GM19438 (cell line): ENCODE data around the gene BOLA3.
A peak's percentile ranks its signal among the peaks of the same experiment; 100 is the strongest.
"Not testable (repeated sequence)": the region's sequence is repeated elsewhere in the genome, so short reads cannot be mapped to it uniquely, and the experiment has no call there.

Experiments
- ATAC-seq: cut with Tn5 transposase; IDR thresholded peaks from one replicate; pipeline ENCODE4 v1.9.1; 2021; ENCODE audit warnings: low read depth; ENCODE audit not compliant: unreplicated experiment

BOLA3 gene

DNA sequence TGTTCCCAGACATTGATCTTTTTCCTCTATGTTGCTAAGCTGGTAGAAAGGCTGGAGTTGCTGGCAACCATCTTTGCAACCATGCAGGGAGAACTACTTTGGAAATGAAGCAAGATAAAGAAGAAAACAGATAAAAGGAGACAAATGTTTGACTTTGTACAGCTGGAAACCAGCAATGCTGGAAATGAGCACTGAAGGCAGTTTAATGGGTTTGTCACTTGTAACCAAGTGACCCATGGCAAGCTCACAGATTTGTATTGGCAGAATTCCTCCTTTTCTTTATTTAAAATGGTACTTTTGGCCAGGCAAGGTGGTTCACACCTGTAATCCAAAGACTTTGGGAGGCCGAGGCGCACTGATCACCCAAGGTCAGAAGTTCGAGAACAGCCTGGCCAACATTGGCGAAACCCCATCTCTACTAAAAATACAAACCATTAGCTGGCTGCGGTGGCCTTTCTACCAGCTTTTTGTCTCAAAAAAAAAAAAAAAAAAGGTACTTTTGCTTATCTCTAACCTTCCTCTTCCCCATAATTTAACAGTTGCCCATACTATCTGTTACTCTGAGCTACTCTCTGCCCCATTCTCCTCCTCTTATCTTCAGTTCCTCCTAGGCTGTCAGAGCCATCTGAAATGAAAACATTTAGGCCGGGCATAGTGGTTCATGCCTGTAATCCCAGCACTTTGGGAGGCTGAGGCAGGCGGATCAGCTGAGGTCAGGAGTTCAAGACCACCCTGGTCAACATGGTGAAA, 2.0 kb upstream of the BOLA3 start:
- no peak for ATAC-seq

DNA sequence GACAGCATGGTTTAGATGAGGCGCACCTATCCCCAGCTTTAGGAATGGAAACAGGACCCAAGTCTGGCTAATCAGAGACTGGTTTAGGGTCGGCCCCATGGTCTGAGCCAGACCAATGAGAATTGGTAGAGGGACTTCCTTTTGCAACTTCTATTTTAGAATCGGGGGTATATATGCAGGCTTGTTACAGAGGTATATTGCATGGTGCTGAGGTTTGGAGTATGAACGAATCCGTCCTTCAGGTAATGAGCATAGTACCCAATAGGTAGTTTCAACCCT, 1.5 kb upstream of the BOLA3 start:
- no peak for ATAC-seq

DNA sequence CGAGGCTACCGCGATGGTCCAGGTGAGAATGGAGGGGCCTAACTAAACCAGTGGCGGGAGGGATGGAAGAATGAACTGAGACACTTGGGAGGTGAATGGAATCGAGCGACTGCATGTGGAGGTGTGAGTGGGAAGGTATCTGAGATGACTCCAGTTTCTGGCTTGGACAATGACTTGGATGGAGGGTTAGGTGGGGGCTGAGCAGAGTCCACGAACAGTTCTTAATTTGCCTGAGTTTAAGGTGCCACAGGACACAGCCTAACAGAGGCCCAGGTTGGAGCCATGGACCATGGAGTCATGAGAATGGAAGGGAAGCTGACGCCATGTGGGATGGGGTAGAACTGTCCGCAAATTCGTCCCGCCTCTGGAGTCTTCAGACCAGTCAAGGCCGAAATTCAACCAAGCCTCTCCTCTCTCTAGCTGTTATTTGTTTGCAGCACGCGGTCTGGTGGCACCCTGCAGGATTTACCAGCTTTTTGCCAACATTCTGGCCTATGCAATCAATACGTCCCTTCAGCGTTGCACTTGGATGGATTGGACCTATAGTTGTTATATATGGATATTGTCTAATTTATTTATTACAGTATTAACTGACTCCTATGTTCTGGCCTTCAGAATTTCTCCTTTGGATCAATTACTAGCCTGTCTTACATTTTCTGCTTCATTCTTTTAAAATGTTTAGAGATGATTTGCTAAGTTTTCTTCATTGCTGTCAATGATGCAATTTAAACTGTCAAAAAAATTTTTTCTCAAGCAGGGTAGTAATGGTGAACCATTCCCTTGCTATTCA, 940 bp upstream of the BOLA3 start:
- ATAC-seq: no peak

DNA sequence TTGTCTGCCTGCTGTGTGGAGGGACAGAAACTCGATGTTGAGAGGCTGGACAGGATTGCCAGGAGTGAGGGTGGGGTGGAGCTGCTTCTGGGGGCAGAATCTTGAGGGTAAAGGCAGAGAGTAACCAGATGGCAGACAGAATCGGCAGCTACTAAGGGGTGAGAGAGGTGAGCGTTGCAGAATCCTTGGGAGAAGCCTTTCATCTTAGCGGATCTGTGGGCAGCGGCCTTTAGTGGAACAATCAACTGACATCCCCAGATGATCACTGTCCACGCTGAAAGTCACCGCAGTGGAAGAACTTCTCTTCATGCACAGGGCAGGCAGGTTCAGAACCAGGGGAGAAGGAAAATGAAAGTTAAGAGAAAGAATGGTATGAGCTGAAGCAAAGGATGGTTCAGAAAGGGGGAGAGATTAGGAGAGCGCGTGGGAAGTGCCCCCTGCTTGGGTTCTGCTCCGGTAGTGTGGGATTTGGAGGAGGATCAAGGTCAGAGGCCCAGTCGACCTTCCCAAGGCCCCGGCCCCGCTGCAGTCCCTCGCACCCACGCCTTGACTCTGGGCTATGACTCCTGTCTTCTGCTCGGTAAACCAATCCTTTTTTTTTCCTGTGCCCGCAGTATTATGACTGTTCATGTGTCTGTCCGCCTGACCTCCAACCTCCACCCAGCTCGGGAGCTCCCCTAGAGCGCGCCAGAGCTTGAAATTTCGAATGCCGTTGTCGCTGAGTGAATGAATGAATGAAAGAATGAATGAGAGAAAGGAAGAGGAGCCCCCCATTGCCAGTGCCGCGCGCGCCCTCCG, 584 bp downstream of the BOLA3 start:
- ATAC-seq: peak; percentile 30

DNA sequence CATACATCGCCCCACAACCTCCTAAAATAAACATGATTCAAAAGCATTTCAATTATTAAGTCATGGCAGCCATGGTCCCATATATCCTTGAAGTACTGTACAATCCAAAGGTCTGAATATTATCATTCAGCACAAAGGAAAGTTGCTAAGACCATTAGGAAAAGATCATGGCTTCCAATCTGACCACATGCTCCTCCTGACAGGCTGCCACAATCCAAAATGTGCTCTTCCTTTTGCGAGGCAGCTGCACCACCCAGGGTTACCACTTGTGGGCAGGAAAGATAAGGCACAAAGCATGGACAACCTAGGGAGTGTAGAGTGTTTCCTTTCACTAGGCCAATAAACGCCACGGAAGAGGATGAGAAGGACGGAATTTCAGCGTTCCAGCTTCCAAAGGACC, 5.4 kb downstream of the BOLA3 start:
- no peak for ATAC-seq

DNA sequence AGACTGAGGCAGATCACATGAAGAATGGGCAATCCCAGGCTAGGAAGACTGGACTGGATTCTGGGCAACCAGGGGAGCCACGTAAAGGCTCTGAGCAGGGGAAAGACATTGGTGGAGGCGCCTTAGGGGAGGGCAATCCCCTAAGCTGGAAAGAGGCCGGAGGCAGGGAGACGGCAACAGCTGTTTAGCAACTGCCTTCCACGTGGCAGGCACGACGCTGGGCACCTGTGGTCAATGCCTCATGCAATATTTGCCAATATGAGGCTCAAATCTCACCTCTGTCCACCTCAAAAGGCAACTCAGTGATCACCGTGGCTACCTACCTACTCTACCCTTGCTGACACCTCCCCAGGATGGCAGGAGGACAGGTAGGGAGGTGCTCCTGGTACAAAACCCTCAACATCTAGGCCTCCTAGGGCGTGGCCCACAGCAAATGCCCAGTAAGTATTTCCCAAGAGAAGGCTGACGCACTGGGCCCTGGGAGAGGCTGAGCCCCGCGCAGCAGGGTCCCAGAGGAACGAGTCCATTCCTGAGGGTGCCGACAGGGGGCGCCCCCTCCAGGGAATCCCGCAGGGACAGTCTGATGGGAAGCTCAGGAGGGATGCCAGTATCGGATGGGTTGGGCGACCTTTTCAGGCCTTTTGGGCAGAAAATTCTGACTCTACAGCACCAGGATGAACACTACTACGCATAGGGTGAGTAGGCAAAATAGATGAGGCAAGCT, 8.9 kb downstream of the BOLA3 start:
- ATAC-seq: no peak

DNA sequence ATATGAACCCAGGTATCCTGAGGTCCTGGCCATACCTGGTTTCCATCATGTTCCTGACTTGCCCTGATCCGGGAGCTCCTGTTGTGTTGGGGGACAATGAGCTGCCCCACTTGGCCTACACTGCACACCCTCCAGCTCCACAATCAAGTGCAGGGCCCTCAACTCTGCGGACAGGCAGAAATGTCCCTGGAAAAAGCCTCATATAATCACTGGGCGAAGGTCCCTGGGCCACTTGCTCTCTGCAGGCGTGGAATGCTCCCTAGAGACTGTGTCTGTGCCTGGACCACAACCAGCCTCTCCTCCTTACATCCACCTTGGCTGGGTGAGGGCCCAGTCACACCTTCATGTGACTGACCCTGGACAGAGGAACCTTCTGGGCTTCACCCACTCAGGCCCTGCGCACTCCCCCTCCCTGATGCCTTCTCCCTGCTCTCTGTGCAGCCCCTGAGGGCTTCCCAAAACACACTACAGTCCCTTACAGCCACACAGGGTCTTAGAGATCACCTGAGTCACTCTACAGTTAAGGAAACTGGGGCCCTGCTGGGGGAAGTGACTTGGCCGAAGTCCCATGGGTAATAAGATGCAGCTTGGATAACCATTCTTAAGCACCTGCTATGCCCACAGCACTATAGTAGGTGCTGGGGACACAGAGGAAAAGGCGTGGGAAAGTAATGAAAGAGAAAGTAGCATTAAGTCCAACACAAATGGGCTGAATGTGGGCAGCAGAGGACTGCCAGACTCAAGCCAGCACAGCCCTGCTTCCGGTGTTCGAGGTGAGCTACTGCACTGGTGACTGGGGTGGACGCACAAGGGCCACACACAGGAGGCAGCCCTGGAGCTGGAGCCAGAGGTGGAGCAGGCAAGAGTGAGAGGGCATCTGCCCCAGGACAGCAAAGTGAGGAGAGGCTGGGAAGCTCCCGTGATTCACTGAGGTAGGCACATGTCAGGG, 9.8 kb downstream of the BOLA3 start:
- ATAC-seq: no peak

DNA sequence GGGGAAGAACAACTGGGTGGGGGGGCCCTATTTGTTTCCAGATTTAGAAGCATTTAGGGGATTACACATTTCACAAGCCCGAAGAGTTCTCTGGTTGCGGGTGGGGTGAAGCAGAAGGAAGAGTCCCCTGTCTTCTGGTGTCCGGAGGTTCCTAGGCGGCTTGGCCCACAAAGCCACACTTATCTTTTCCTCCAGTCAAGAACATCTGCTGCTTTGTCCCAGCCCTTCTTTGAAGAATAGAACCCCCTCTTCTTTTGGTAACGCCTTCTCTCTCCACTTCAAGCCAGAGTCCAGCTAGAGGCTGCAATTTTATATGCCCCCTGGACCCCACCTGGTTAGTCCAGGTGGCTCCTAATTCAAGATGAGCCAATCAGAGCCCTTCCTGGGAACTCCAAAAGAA, 15.8 kb downstream of the BOLA3 start:
- ATAC-seq: no peak

DNA sequence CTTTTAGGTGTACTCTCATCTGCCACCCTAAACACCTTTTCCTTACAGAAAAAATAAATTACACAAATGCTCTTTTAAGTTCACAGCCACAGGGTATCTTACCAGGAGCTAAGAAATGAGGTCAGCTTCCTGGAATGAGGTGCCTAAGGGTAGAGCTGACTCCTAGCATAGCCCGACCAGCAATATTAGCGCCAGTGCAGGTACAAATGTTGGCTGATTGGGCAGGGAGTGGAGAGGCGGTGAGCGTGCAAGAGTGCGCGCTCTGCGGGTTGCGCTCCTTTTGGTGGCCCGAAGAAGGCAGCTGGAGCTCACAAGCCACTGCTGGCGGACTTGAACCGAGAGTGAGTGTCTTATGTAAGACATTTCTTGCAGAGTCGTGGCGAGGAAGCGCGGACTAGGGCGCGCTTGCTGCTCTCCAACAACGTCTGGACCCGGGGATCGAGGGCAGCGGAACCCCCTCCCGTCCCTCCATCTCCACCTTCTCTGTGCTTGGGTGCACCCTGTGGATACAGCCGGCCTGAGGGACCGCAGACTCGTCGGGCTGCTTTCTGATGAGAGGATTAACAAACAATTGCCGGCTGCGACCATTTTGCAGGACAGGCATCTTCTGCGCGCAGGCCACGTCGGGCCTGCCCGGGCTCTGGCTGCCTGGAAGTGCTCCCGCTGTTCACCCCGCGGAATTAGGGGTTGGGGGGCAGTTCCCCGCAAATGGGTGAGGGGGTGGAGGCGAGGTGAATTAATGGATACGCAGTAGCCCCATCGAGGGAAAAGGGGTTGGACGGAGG, 17.3 kb downstream of the BOLA3 start:
- ATAC-seq: no peak

DNA sequence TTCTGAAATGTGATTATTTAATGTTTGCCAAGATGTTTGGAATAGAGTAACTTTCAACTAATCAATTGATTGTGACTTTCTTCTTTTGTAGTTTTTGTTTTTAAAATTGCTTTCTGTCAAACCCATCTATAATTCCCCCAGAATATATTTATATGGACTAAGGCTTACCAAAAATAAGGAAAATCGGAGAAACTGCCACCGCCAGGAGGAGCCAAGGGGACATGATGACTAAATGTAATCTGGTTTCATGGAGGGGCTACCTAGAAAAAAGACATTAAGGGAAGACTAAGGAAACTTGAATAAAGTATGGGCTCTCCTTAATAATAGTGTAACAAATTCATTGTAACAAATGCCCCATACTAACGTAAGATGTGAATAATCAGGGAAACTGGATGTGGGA, 19.5 kb downstream of the BOLA3 start:
- no peak for ATAC-seq

DNA sequence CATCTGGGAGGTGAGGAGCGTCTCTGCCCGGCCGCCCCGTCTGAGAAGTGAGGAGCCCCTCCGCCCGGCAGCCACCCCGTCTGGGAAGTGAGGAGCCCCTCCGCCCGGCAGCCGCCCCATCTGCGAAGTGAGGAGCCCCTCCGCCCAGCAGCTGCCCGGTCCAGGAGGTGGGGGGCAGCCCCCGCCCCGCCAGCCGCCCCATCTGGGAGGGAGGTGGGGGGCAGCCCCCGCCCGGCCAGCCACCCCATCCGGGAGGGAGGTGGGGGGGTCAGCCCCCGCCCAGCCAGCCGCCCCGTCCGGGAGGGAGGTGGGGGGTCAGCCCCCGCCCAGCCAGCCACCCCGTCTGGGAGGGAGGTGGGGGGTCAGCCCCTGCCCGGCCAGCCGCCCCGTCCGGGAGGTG, 23.8 kb downstream of the BOLA3 start:
- not testable (repeated sequence) for ATAC-seq

DNA sequence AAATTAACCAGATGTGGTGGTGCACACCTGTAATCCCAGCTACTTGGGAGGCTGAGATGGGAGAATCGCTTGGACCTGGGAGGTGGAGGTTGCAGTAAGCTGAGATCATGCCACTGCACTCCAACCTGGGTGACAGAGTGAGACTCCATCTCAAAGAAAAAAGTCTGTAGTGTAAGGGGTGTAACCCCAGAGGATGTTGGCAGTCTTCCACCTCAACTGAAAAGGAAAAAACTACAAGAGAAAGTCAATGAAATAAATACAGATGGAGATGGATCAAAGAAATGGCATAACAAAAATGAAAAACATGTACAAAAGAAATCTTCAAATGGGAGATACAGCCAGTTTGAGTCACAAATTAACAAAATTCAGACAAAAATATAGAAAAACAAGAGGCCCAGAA, 25.9 kb downstream of the BOLA3 start:
- ATAC-seq: not testable (repeated sequence)

DNA sequence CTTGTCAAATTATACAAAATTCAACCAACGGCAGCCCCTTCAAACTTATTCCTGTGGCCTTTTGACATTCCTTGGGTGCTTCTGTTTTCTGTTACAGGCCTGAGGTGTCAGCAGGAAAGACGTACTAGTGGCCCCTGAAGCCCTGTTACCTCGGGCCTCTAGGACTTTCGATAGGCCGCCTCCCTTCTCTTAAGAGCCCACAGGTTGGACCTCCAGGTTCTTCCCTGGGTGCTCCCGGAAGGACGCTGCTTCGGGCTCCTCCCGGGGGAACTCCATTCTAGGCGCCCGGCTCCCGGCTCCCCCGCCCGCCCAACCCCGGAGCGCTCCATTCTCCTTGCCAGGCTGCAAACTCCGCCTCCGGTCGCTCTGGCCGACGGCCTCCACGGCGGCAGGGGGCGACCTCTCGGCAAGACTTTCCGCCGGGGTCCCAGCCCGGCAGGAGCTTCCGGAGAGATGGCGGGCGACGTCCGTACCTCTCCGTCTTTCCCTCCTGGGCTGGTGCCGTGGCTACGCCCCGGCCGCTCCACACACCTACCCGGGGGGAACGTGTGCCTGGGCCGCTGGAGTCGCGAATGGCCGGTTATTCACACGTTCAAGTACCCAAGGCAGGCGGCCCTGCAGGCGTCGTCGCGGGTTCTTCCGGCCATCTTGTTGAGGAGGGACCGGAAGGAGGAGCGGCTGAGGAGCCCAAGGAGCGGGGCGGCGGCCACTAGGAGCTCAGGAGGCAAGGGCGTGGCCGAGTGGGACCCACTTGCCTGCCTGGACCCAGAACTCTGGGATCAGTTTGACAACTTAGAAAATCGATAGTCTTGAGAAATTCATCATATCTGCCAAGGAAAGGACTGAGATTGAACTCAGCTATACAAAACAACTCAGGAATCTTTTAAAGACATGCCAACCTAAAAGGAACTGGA, 27.5 kb downstream of the BOLA3 start:
- ATAC-seq: peak; percentile 98

DNA sequence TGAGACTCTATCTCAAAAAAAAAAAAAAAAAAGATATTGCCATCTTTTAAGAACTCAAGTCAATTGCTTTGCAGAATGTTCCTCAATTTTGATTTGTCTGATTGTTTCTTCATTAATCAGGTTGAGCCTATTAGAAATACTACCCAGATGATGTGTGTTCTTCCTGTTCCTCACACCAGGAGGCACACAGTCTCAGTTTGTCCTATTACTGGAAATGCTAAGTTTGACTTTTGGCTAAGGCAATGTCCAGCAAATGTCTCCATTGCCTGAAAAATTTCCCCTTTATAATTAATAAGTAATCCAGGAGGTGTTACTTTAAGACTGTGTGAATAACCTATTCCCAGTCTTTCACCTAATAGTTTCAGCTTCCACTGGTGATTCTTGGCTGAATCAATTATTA, 28.4 kb downstream of the BOLA3 start:
- ATAC-seq: no peak

DNA sequence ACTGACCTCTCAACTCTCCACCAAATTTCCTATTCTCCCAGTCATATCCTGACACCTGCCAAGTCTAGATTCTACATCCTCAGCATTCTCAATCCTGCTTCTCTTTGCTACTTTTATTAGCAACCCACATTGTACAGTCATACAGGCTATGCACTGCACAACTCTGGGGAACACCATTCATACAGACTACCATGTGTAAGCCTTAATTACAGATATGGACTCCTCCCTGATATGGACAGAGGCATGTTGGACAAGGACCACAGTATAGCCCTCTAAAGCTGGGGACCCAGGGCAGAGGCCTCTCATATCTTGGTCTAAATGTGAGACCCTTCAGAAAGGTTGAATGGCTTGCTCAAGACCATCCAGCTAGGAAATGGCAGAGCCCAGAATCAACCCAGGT, 36.3 kb downstream of the BOLA3 start:
- ATAC-seq: no peak

DNA sequence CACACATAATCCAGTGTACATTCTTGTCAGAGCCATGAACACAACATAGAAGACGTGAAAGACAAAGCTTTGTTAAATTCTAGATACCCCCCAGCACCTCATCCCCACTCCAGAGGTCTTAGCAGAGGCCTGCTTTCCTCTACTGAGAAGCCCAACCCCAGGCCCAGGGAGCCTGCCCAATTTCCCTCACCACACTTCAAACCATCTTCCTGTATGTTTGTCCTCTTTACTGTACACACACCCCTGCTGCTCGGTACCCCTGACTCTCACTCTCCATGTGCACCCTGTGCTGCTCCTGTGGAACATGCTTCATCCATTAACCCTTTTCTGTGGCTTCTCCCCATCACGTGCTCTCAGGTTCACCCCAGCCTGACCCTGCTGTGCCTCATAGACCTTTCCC, 37.2 kb downstream of the BOLA3 start:
- no peak for ATAC-seq

DNA sequence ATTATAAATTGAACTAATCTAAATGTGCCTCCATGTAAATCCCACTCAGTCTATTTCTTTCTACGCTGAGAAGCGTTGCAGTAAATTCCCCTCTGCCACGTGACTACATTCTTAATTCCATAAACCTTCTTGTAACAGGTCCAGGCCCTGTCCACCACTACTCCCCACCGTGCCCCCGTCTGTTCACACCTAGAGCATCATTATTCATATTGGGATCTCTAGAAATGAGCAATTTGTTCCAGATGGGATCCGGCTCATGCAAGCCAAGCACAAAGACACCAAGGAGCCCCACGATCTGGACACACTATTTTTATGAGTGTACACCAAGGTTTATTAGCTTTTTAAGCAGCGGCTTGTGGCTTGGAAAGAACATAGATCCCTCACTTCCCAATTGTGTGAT, 38.2 kb downstream of the BOLA3 start:
- ATAC-seq: no peak

DNA sequence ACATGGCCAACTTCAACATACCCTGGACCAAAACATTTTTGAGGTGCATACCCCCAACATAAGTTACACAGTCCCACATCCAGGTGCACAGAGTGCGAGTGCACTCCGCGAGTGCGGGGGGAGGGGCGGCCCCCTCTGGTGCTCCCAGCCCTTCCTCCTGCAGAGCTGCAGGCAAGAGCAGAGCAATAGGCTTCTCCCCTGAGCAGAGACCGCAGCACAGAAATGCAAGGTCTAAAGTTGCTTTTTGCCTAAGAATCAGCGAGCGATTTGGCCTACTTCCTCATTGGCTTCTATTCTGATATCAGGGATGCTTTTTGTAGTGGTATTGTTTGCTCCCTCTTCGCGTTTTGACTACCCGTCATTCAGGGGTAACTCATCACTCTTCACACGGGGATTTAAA, 40.6 kb downstream of the BOLA3 start:
- ATAC-seq: no peak
